Measurements from ENCODE around the gene QARS1.
A peak's percentile ranks its signal among the peaks of the same experiment; 100 is the strongest.

QARS1 gene

GRCh38 chr3:49124991-49125670, 20.6 kb upstream of the QARS1 start:
- Histone ChIP-seq H2AFZ (ENCODE audit: low read length) (no peak overlapping the region), H3K4me1 (ENCODE audit: control insufficient read depth in 2 of 2, insufficient read depth in 1 of 2, low read depth in 1 of 2, low read length in 2 of 2) (peaks cover 2% of the 10 kb centered on the region in 2 donors), H4K8ac (ENCODE audit: low read depth, low read length) (no peak overlapping the region), H2BK15ac (ENCODE audit: low read length) (no peak overlapping the region), H2BK120ac (ENCODE audit: low read depth, low read length) (no peak overlapping the region), H2BK5ac (ENCODE audit: low read length) (no peak overlapping the region), H3K9ac (ENCODE audit: low read depth, low read length, poor library complexity) (peak overlapping the region; percentile 3), H2AK5ac (ENCODE audit: low read depth, low read length) (no peak overlapping the region), H3K27me3 (ENCODE audit: control insufficient read depth in 3 of 3, insufficient read depth in 3 of 3, low read depth in 1 of 3, low read length in 3 of 3) (no peaks in the 10 kb centered on the region), H3K27ac (replicated peaks; ENCODE audit: low read length) (no peak overlapping the region), H3K36me3 (replicated peaks in 1 of 2; ENCODE audit: control insufficient read depth in 2 of 2, insufficient read depth in 2 of 2, low read length in 2 of 2) (peaks cover 41 to 46% of the 10 kb centered on the region in 2 donors), H3K4me2 (ENCODE audit: insufficient read depth, low read length, poor library complexity, severe bottlenecking) (no peak overlapping the region), H3K9me3 (replicated peaks in 1 of 2; ENCODE audit: control insufficient read depth in 2 of 2, insufficient read depth in 1 of 2, low read depth in 1 of 2, low read length in 2 of 2) (peaks cover 0 to 1% of the 10 kb centered on the region in 2 donors), H3K14ac (ENCODE audit: low read length) (no peak overlapping the region), H3K23ac (ENCODE audit: low read depth, low read length, poor library complexity) (no peak overlapping the region), H3K4me3 (ENCODE audit: low read length in 2 of 2) (no peak overlapping the region), H3K4ac (ENCODE audit: low read length) (no peak overlapping the region), H3K18ac (ENCODE audit: low read length) (no peak overlapping the region), H3K79me1 (ENCODE audit: low read depth, low read length) (peaks cover 4% of the 10 kb centered on the region), H4K91ac (ENCODE audit: low read depth, low read length, poor library complexity) (no peak overlapping the region), H2BK12ac (ENCODE audit: low read length) (no peak overlapping the region)
- no CpG with 5 or more reads among the region's 14 CpGs for WGBS, 2 donors (ENCODE audit: extremely low coverage in 2 of 2, insufficient read length in 2 of 2, insufficient replicate concordance in 1 of 2)
- no peak for DNase-seq (ENCODE audit: low spot score)

- H4K91ac ChIP-seq (ENCODE audit: low read depth, low read length, poor library complexity), result no peak overlapping the region
- H3K36me3 ChIP-seq (replicated peaks in 1 of 2; ENCODE audit: control insufficient read depth in 2 of 2, insufficient read depth in 2 of 2, low read length in 2 of 2), result peaks cover 42% of the 10 kb centered on the region in 2 donors
- peaks cover 8 to 9% of the 10 kb centered on the region in 2 donors for H3K4me1 ChIP-seq (ENCODE audit: control insufficient read depth in 2 of 2, insufficient read depth in 1 of 2, low read depth in 1 of 2, low read length in 2 of 2)
- no peak overlapping the region for H3K4ac ChIP-seq (ENCODE audit: low read length)
- peak overlapping the region; percentile 12 for H3K9ac ChIP-seq (ENCODE audit: low read depth, low read length, poor library complexity)
- H2AK5ac ChIP-seq (ENCODE audit: low read depth, low read length), result no peak overlapping the region
- H2AFZ ChIP-seq (ENCODE audit: low read length), result no peak overlapping the region
- no peak overlapping the region for H2BK5ac ChIP-seq (ENCODE audit: low read length)
- peaks cover 0 to 1% of the 10 kb centered on the region in 2 donors for H3K9me3 ChIP-seq (replicated peaks in 1 of 2; ENCODE audit: control insufficient read depth in 2 of 2, insufficient read depth in 1 of 2, low read depth in 1 of 2, low read length in 2 of 2)
- no peak overlapping the region for H2BK15ac ChIP-seq (ENCODE audit: low read length)
- peaks cover 5% of the 10 kb centered on the region for H3K79me1 ChIP-seq (ENCODE audit: low read depth, low read length)
- no peaks in the 10 kb centered on the region for H3K27me3 ChIP-seq (ENCODE audit: control insufficient read depth in 3 of 3, insufficient read depth in 3 of 3, low read depth in 1 of 3, low read length in 3 of 3)
- WGBS, 2 donors (ENCODE audit: extremely low coverage in 2 of 2, insufficient read length in 2 of 2, insufficient replicate concordance in 1 of 2), result no CpG with 5 or more reads among the region's 7 CpGs
- H3K23ac ChIP-seq (ENCODE audit: low read depth, low read length, poor library complexity), result no peak overlapping the region
- H3K4me3 ChIP-seq (ENCODE audit: low read length in 2 of 2), result no peak overlapping the region
- H3K18ac ChIP-seq (ENCODE audit: low read length), result no peak overlapping the region
- H3K4me2 ChIP-seq (ENCODE audit: insufficient read depth, low read length, poor library complexity, severe bottlenecking), result no peak overlapping the region
- no peak overlapping the region for H2BK12ac ChIP-seq (ENCODE audit: low read length)
- no peak for DNase-seq (ENCODE audit: low spot score)
- H4K8ac ChIP-seq (ENCODE audit: low read depth, low read length), result no peak overlapping the region
- no peak overlapping the region for H3K14ac ChIP-seq (ENCODE audit: low read length)
- H3K27ac ChIP-seq (replicated peaks; ENCODE audit: low read length), result no peak overlapping the region
- no peak overlapping the region for H2BK120ac ChIP-seq (ENCODE audit: low read depth, low read length)
Observed at GRCh38 chr3:49124203-49124602, 19.6 kb upstream of the QARS1 start.

- no peak overlapping the region for H3K14ac ChIP-seq (ENCODE audit: low read length)
- no peaks in the 10 kb centered on the region for H3K27me3 ChIP-seq (ENCODE audit: control insufficient read depth in 3 of 3, insufficient read depth in 3 of 3, low read depth in 1 of 3, low read length in 3 of 3)
- no peak overlapping the region for H4K8ac ChIP-seq (ENCODE audit: low read depth, low read length)
- H3K9me3 ChIP-seq (replicated peaks in 1 of 2; ENCODE audit: control insufficient read depth in 2 of 2, insufficient read depth in 1 of 2, low read depth in 1 of 2, low read length in 2 of 2), result peaks cover 0 to 3% of the 10 kb centered on the region in 2 donors
- peak overlapping the region; percentile 44 for H3K23ac ChIP-seq (ENCODE audit: low read depth, low read length, poor library complexity)
- no peak overlapping the region for H4K91ac ChIP-seq (ENCODE audit: low read depth, low read length, poor library complexity)
- H3K4ac ChIP-seq (ENCODE audit: low read length), result no peak overlapping the region
- H3K9ac ChIP-seq (ENCODE audit: low read depth, low read length, poor library complexity), result peak overlapping the region; percentile 12
- no peak overlapping the region for H3K18ac ChIP-seq (ENCODE audit: low read length)
- H2AFZ ChIP-seq (ENCODE audit: low read length), result no peak overlapping the region
- peaks cover 5% of the 10 kb centered on the region for H3K79me1 ChIP-seq (ENCODE audit: low read depth, low read length)
- no peak overlapping the region for H3K4me3 ChIP-seq (ENCODE audit: low read length in 2 of 2)
- no CpG with 5 or more reads among the region's 17 CpGs for WGBS, 2 donors (ENCODE audit: extremely low coverage in 2 of 2, insufficient read length in 2 of 2, insufficient replicate concordance in 1 of 2)
- no peak overlapping the region for H2BK15ac ChIP-seq (ENCODE audit: low read length)
- peaks cover 46 to 48% of the 10 kb centered on the region in 2 donors for H3K36me3 ChIP-seq (replicated peaks in 1 of 2; ENCODE audit: control insufficient read depth in 2 of 2, insufficient read depth in 2 of 2, low read length in 2 of 2)
- peaks cover 8 to 9% of the 10 kb centered on the region in 2 donors for H3K4me1 ChIP-seq (ENCODE audit: control insufficient read depth in 2 of 2, insufficient read depth in 1 of 2, low read depth in 1 of 2, low read length in 2 of 2)
- DNase-seq (ENCODE audit: low spot score), result no peak
- no peak overlapping the region for H2BK120ac ChIP-seq (ENCODE audit: low read depth, low read length)
- H2AK5ac ChIP-seq (ENCODE audit: low read depth, low read length), result no peak overlapping the region
- no peak overlapping the region for H2BK5ac ChIP-seq (ENCODE audit: low read length)
- H3K4me2 ChIP-seq (ENCODE audit: insufficient read depth, low read length, poor library complexity, severe bottlenecking), result no peak overlapping the region
- no peak overlapping the region for H2BK12ac ChIP-seq (ENCODE audit: low read length)
- H3K27ac ChIP-seq (replicated peaks; ENCODE audit: low read length), result no peak overlapping the region
Observed at GRCh38 chr3:49123687-49124086, 19.1 kb upstream of the QARS1 start.

- peaks cover 8 to 9% of the 10 kb centered on the region in 2 donors for H3K4me1 ChIP-seq (ENCODE audit: control insufficient read depth in 2 of 2, insufficient read depth in 1 of 2, low read depth in 1 of 2, low read length in 2 of 2)
- peaks cover 5% of the 10 kb centered on the region for H3K79me1 ChIP-seq (ENCODE audit: low read depth, low read length)
- peak overlapping the region; percentile 44 for H3K23ac ChIP-seq (ENCODE audit: low read depth, low read length, poor library complexity)
- no peak overlapping the region for H4K91ac ChIP-seq (ENCODE audit: low read depth, low read length, poor library complexity)
- no peak overlapping the region for H3K18ac ChIP-seq (ENCODE audit: low read length)
- no peaks in the 10 kb centered on the region for H3K27me3 ChIP-seq (ENCODE audit: control insufficient read depth in 3 of 3, insufficient read depth in 3 of 3, low read depth in 1 of 3, low read length in 3 of 3)
- no peak overlapping the region for H3K4ac ChIP-seq (ENCODE audit: low read length)
- no peak overlapping the region for H2BK120ac ChIP-seq (ENCODE audit: low read depth, low read length)
- peaks cover 43 to 50% of the 10 kb centered on the region in 2 donors for H3K36me3 ChIP-seq (replicated peaks in 1 of 2; ENCODE audit: control insufficient read depth in 2 of 2, insufficient read depth in 2 of 2, low read length in 2 of 2)
- peak overlapping the region; percentile 18 for H2BK5ac ChIP-seq (ENCODE audit: low read length)
- H3K9me3 ChIP-seq (replicated peaks in 1 of 2; ENCODE audit: control insufficient read depth in 2 of 2, insufficient read depth in 1 of 2, low read depth in 1 of 2, low read length in 2 of 2), result peaks cover 0 to 3% of the 10 kb centered on the region in 2 donors
- H3K4me3 ChIP-seq (ENCODE audit: low read length in 2 of 2), result peak overlapping the region in 1 of 2 donors; percentile 11
- no peak overlapping the region for H3K27ac ChIP-seq (replicated peaks; ENCODE audit: low read length)
- H3K4me2 ChIP-seq (ENCODE audit: insufficient read depth, low read length, poor library complexity, severe bottlenecking), result no peak overlapping the region
- no peak overlapping the region for H3K14ac ChIP-seq (ENCODE audit: low read length)
- no peak overlapping the region for H2AK5ac ChIP-seq (ENCODE audit: low read depth, low read length)
- H2BK12ac ChIP-seq (ENCODE audit: low read length), result no peak overlapping the region
- no peak overlapping the region for H2BK15ac ChIP-seq (ENCODE audit: low read length)
- H2AFZ ChIP-seq (ENCODE audit: low read length), result no peak overlapping the region
- WGBS, 2 donors (ENCODE audit: extremely low coverage in 2 of 2, insufficient read length in 2 of 2, insufficient replicate concordance in 1 of 2), result no CpG with 5 or more reads among the region's 17 CpGs
- peak overlapping the region; percentile 15 for H3K9ac ChIP-seq (ENCODE audit: low read depth, low read length, poor library complexity)
- DNase-seq (ENCODE audit: low spot score), result no peak
- no peak overlapping the region for H4K8ac ChIP-seq (ENCODE audit: low read depth, low read length)
Observed at GRCh38 chr3:49122886-49123545, 18.5 kb upstream of the QARS1 start.
